Kidney (tissue), 14 donors: ENCODE measurements around the gene GIMAP8. TPM values are rescaled to one million over a fixed set of nuclear protein-coding genes. Genes with fewer than 3 reads are reported as not detected.

Experiments used
- DNase-seq, 5 donors: peaks; one replicate each; pipeline ENCODE4 v3.0.0-alpha.2; 2013 to 2020
- FAIRE-seq: peaks from 2 replicates; lab custom pipeline; 2012; peaks lifted over from hg19 to GRCh38; lab: Jason Lieb, UNC
- H3K27ac ChIP-seq, 2 donors: one replicate each; pipeline ENCODE4 v1.7.0; 2013; ENCODE audit warnings: low read depth in 2 of 2, low read length in 2 of 2, inconsistent platforms in 1 of 2
- H3K27me3 ChIP-seq: one replicate; pipeline ENCODE4 v1.7.1; 2013; ENCODE audit warnings: low read length, inconsistent platforms; ENCODE audit not compliant: control insufficient read depth, insufficient read depth
- H3K36me3 ChIP-seq, 3 donors: one replicate each; pipeline versions ENCODE4 v1.7.0 to v1.7.1; 2013; ENCODE audit warnings: low read length in 3 of 3, control low read depth in 1 of 3, inconsistent platforms in 1 of 3; ENCODE audit not compliant: insufficient read depth in 3 of 3, control insufficient read depth in 2 of 3
- H3K4me1 ChIP-seq, 3 donors: one replicate each; pipeline versions ENCODE4 v1.7.0 to v1.7.1; 2013; ENCODE audit warnings: low read length in 3 of 3, inconsistent platforms in 1 of 3, low read depth in 1 of 3; ENCODE audit not compliant: control insufficient read depth in 2 of 3, insufficient read depth in 2 of 3
- H3K4me3 ChIP-seq, 3 donors: one replicate each; pipeline versions ENCODE4 v1.7.0 to v1.8.1; 2013; ENCODE audit warnings: low read length in 3 of 3, control low read depth in 1 of 3, inconsistent platforms in 1 of 3
- H3K9ac ChIP-seq, 3 donors: one replicate each; pipeline versions ENCODE4 v1.7.0 to v1.7.1; 2013; ENCODE audit warnings: low read length in 3 of 3, control low read depth in 1 of 3, inconsistent platforms in 1 of 3
- H3K9me3 ChIP-seq, 3 donors: one replicate each; pipeline versions ENCODE4 v1.7.0 to v1.7.1; 2013; ENCODE audit warnings: low read length in 3 of 3, control low read depth in 1 of 3, inconsistent platforms in 1 of 3; ENCODE audit not compliant: control insufficient read depth in 2 of 3, insufficient read depth in 1 of 3
- intact Hi-C: fragments of 100-400 bp; cut with DNase I; formaldehyde crosslinking; loops from one replicate; pipeline ENCODE4 v1.11.1; 2022
- polyA plus RNA-seq: library from polyadenylated mRNA; stranded (reverse); fragments of 350-450 nt; fragmentation: Illumina TruSeq; extraction: RNeasy Lipid Tissue Mini Kit (QIAGEN cat#74804); gene quantifications from one replicate; pipeline ENCODE4 v1.2.3, GENCODE V29; 2014; ENCODE audit warnings: low read depth, low replicate concordance; ENCODE audit not compliant: insufficient read depth
- total RNA-seq: library from RNA; stranded (reverse); fragmentation: NEBNext Ultra II Directional; extraction: Animal tissue kit (Norgen Biotek cat#: 25700); gene quantifications from one replicate; pipeline ENCODE4 v1.2.1, GENCODE V29; 2021
- TF ChIP-seq, protein P1 (sequence below): IDR thresholded peaks from 3 replicates; pipeline ENCODE4 v1.5.1; 2012; ENCODE audit warnings: mild to moderate bottlenecking, moderate library complexity, borderline replicate concordance; ENCODE audit not compliant: insufficient read depth; ENCODE audit errors: extremely low read depth
- donor health status: control.
- donor health status: control.
- donor health status: control.
- donor health status: control.
- donor health status: control.
- donor health status: DM: yes; HTN: yes; CAD: no.
- donor health status: Normal renal cell carcinoma (clear cell type).

GIMAP8 gene
- total and polyA plus RNA-seq, 2 donors from 2014 or later: 10.2 to 24.3 TPM

DNA sequence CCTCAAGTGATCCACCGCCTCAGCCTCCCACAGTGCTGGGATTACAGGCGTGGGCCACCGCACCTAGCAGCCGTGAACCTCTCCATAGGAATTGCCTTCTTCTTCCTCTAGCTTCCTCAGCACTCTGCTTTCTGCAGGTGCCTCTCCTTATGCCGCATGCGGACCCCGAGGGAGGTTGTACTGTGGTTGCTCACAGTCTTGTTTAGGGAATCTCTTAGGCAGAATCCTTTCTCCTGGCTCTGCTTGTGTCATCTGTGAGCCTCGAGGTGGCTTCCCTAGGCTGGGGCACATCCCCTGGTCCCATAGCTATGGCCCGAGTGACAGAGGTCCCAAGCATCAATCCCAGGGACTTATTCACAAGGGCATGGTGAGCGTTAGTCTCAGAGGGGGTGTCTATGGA lies 33.2 kb upstream of the GIMAP8 start:
- no peak overlapping the region for H3K4me3 ChIP-seq
- H3K27ac ChIP-seq: no peak overlapping the region
- H3K36me3 ChIP-seq: no peaks in the 10 kb centered on the region
- FAIRE-seq (no peak), DNase-seq (no peak)
- no peaks in the 10 kb centered on the region for H3K27me3 ChIP-seq
- intact Hi-C loops: no loop called here
- no peaks in the 10 kb centered on the region for H3K4me1 ChIP-seq
- TF ChIP-seq, protein P1, sequence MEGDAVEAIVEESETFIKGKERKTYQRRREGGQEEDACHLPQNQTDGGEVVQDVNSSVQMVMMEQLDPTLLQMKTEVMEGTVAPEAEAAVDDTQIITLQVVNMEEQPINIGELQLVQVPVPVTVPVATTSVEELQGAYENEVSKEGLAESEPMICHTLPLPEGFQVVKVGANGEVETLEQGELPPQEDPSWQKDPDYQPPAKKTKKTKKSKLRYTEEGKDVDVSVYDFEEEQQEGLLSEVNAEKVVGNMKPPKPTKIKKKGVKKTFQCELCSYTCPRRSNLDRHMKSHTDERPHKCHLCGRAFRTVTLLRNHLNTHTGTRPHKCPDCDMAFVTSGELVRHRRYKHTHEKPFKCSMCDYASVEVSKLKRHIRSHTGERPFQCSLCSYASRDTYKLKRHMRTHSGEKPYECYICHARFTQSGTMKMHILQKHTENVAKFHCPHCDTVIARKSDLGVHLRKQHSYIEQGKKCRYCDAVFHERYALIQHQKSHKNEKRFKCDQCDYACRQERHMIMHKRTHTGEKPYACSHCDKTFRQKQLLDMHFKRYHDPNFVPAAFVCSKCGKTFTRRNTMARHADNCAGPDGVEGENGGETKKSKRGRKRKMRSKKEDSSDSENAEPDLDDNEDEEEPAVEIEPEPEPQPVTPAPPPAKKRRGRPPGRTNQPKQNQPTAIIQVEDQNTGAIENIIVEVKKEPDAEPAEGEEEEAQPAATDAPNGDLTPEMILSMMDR: no peak
- no peaks in the 10 kb centered on the region for H3K9me3 ChIP-seq
- no peak overlapping the region for H3K9ac ChIP-seq

DNA sequence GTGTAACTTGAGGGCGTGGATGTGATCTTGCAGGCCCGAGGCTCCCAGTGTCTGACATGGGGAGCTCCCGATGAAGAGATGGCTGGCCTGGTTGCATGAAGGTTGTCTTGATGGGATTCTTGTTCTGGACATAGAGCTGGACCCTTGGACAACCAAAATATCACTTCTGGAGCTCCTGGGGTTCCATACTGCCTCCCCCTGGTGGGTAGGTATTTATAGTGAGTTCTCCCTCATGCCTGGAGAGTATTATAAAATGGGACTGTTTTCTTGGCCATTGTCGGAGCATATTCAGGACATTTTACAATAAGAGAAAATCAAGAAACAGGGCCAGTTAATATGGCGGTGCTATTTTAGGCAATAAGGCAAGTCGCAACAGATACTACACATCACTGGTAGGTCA lies 32.6 kb upstream of the GIMAP8 start:
- Histone ChIP-seq H3K27ac (no peak overlapping the region), H3K27me3 (no peaks in the 10 kb centered on the region), H3K4me3 (no peak overlapping the region), H3K9me3 (no peaks in the 10 kb centered on the region), H3K9ac (no peak overlapping the region), H3K4me1 (no peaks in the 10 kb centered on the region), H3K36me3 (no peaks in the 10 kb centered on the region)
- TF ChIP-seq, protein P1: no peak
- no peak for FAIRE-seq
- intact Hi-C loops: no loop called here
- no peak for DNase-seq

DNA sequence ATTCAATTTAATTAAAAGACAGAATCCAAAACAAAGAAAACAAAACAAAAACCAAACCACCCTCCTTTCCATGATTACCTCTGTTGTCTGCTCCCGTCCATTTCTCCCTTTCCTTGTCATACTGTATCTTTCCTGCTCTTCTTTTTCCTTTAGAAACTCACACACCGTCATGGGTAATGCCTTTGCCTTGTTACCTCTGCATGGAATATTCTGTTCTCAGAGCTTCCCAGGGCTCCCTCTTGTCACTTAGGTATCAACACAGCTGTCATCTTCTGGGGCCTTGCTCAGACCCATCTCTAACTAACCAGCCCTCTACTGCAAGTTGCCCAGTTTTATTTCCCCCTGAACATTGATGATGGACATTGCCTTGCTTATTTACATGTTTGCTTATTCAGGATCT lies 30.2 kb upstream of the GIMAP8 start:
- intact Hi-C loops: no loop called here
- Histone ChIP-seq H3K27ac (no peak overlapping the region), H3K27me3 (no peaks in the 10 kb centered on the region), H3K4me1 (no peaks in the 10 kb centered on the region), H3K4me3 (no peak overlapping the region), H3K9ac (no peak overlapping the region), H3K9me3 (no peaks in the 10 kb centered on the region), H3K36me3 (no peaks in the 10 kb centered on the region)
- DNase-seq (no peak), FAIRE-seq (no peak)
- TF ChIP-seq, protein P1: no peak
